H9 (cell line): ENCODE measurements around the gene USP37. TPM values are rescaled to one million over a fixed set of nuclear protein-coding genes. Genes with fewer than 3 reads are reported as not detected.

Source experiments
- DNase-seq: peaks from one replicate; pipeline ENCODE4 v3.0.0-alpha.2; 2017
- H2AFZ ChIP-seq: one replicate; pipeline ENCODE4 v1.6.1; 2013; ENCODE audit warnings: mild to moderate bottlenecking, low read length, control low read depth, moderate library complexity
- H2AK5ac ChIP-seq: 2 replicates; pipeline ENCODE4 v1.6.1; 2013; ENCODE audit warnings: low read length, control low read depth, mixed read lengths; ENCODE audit not compliant: insufficient read length
- H2BK120ac ChIP-seq: one replicate; pipeline ENCODE4 v1.6.1; 2013; ENCODE audit warnings: low read depth, mild to moderate bottlenecking, low read length, control low read depth, inconsistent platforms; ENCODE audit not compliant: poor library complexity, severe bottlenecking
- H2BK12ac ChIP-seq: 2 replicates; pipeline ENCODE4 v1.6.1; 2013; ENCODE audit warnings: low read length, control low read depth, mixed read lengths, low read depth; ENCODE audit not compliant: insufficient read length
- H2BK15ac ChIP-seq: 2 replicates; pipeline ENCODE4 v1.6.1; 2013; ENCODE audit warnings: low read depth, low read length, control low read depth
- H2BK20ac ChIP-seq: one replicate; pipeline ENCODE4 v1.6.1; 2013; ENCODE audit warnings: low read depth, mild to moderate bottlenecking, low read length, control low read depth, inconsistent platforms; ENCODE audit not compliant: poor library complexity, severe bottlenecking
- H2BK5ac ChIP-seq: 2 replicates; pipeline ENCODE4 v1.6.1; 2013; ENCODE audit warnings: low read length, control low read depth, mixed read lengths; ENCODE audit not compliant: insufficient read length
- H3K14ac ChIP-seq: 2 replicates; pipeline ENCODE4 v1.6.1; 2013; ENCODE audit warnings: low read length, control low read depth; ENCODE audit not compliant: insufficient read depth
- H3K18ac ChIP-seq: 2 replicates; pipeline ENCODE4 v1.6.1; 2013; ENCODE audit warnings: low read depth, mild to moderate bottlenecking, mixed read lengths, low read length, control low read depth; ENCODE audit not compliant: insufficient read length
- H3K23ac ChIP-seq: 2 replicates; pipeline ENCODE4 v1.6.1; 2013; ENCODE audit warnings: low read length, control low read depth, mixed read lengths, low read depth; ENCODE audit not compliant: insufficient read length
- H3K23me2 ChIP-seq: 2 replicates; pipeline ENCODE4 v1.6.1; 2013; ENCODE audit warnings: low read depth, mild to moderate bottlenecking, mixed read lengths, low read length, control low read depth; ENCODE audit not compliant: insufficient read length, poor library complexity, severe bottlenecking
- H3K27ac ChIP-seq: 2 replicates; pipeline ENCODE4 v1.5.1; 2013; ENCODE audit warnings: low read length, control low read depth, mixed read lengths, low read depth; ENCODE audit not compliant: insufficient read length
- H3K27me3 ChIP-seq: 2 replicates; pipeline ENCODE4 v1.6.1; 2013; ENCODE audit warnings: low read length, control low read depth, inconsistent platforms; ENCODE audit not compliant: insufficient read depth
- H3K4ac ChIP-seq: 2 replicates; pipeline ENCODE4 v1.6.1; 2013; ENCODE audit warnings: low read depth, mild to moderate bottlenecking, control low read depth, inconsistent platforms, low read length, moderate library complexity
- H3K4me1 ChIP-seq: 2 replicates; pipeline ENCODE4 v1.6.1; 2013; ENCODE audit warnings: low read length, control low read depth, inconsistent platforms; ENCODE audit not compliant: insufficient read depth
- H3K4me2 ChIP-seq: 2 replicates; pipeline ENCODE4 v1.6.1; 2013; ENCODE audit warnings: low read length, control low read depth, mixed read lengths; ENCODE audit not compliant: insufficient read length, insufficient read depth
- H3K56ac ChIP-seq: 2 replicates; pipeline ENCODE4 v1.6.1; 2013; ENCODE audit warnings: low read depth, mild to moderate bottlenecking, mixed read lengths, low read length, control low read depth; ENCODE audit not compliant: insufficient read length
- H3K79me1 ChIP-seq: 2 replicates; pipeline ENCODE4 v1.6.1; 2013; ENCODE audit warnings: low read depth, mild to moderate bottlenecking, moderate library complexity, low read length, control low read depth, inconsistent platforms; ENCODE audit not compliant: insufficient read depth, poor library complexity, severe bottlenecking
- H3K79me2 ChIP-seq: 2 replicates; pipeline ENCODE4 v1.6.1; 2013; ENCODE audit warnings: low read length, control low read depth, inconsistent platforms; ENCODE audit not compliant: insufficient read depth
- H3K9ac ChIP-seq: 2 replicates; pipeline ENCODE4 v1.6.1; 2013; ENCODE audit warnings: low read length, control low read depth, mixed read lengths; ENCODE audit not compliant: insufficient read length; ENCODE audit errors: extremely low read depth
- H3K9me3 ChIP-seq: one replicate; pipeline ENCODE4 v1.6.1; 2013; ENCODE audit warnings: low read depth, low read length, inconsistent platforms; ENCODE audit not compliant: control insufficient read depth
- H3T11ph ChIP-seq: one replicate; pipeline ENCODE4 v1.6.1; 2013; ENCODE audit warnings: mild to moderate bottlenecking, low read length, control low read depth, inconsistent platforms
- H4K20me1 ChIP-seq: one replicate; pipeline ENCODE4 v1.6.1; 2013; ENCODE audit not compliant: control insufficient read depth, insufficient read length, insufficient read depth
- H4K5ac ChIP-seq: 2 replicates; pipeline ENCODE4 v1.6.1; 2013; ENCODE audit warnings: low read depth, mild to moderate bottlenecking, mixed read lengths, low read length, control low read depth; ENCODE audit not compliant: insufficient read length
- H4K8ac ChIP-seq: replicated peaks from 2 replicates; pipeline ENCODE4 v1.6.1; 2013; ENCODE audit warnings: low read length, control low read depth, mixed read lengths, low read depth; ENCODE audit not compliant: insufficient read length
- H4K91ac ChIP-seq: 2 replicates; pipeline ENCODE4 v1.6.1; 2013; ENCODE audit warnings: low read depth, mild to moderate bottlenecking, moderate library complexity, mixed read lengths, low read length, control low read depth; ENCODE audit not compliant: insufficient read length
- H3K27ac Mint-ChIP-seq, 3 experiments: 2 replicates in 2 of 3; 3 replicates in 1 of 3; pipeline ENCODE4 v1.8.0; 2020 to 2021; ENCODE audit warnings: mixed read lengths in 3 of 3, mild to moderate bottlenecking in 1 of 3, moderate library complexity in 1 of 3
- H3K27me3 Mint-ChIP-seq: 2 replicates; pipeline ENCODE4 v1.8.0; 2021; ENCODE audit warnings: low read depth, mild to moderate bottlenecking, moderate library complexity, mixed read lengths
- H3K36me3 Mint-ChIP-seq, 3 experiments: 2 replicates in 2 of 3; 3 replicates in 1 of 3; pipeline ENCODE4 v1.8.0; 2020 to 2021; ENCODE audit warnings: low read depth in 3 of 3, mixed read lengths in 3 of 3; ENCODE audit not compliant: insufficient read depth in 1 of 3
- H3K4me1 Mint-ChIP-seq, 2 experiments: 2 replicates each; pipeline ENCODE4 v1.8.0; 2020; ENCODE audit warnings: mixed read lengths in 2 of 2
- H3K4me3 Mint-ChIP-seq, 2 experiments: 2 replicates in 1 of 2; 3 replicates in 1 of 2; pipeline ENCODE4 v1.8.0; 2020 to 2021; ENCODE audit warnings: mild to moderate bottlenecking in 2 of 2, mixed read lengths in 2 of 2, moderate library complexity in 1 of 2
- H3K9me3 Mint-ChIP-seq, 2 experiments: 2 replicates in 1 of 2; 3 replicates in 1 of 2; pipeline ENCODE4 v1.8.0; 2020; ENCODE audit warnings: mild to moderate bottlenecking in 2 of 2, mixed read lengths in 2 of 2, moderate library complexity in 1 of 2
- CTCF ChIP-seq: fragments of 200-600 bp; sonication (generic); conservative IDR thresholded peaks from 3 replicates; pipeline ENCODE4 v1.8.0; 2021; ENCODE audit warnings: antibody characterized with exemption, mild to moderate bottlenecking
- WGBS: extraction: QIAGEN DNeasy Blood & Tissue Kit; methylation state at CpG from one replicate; pipeline ENCODE4 v1.1.7; 2013; ENCODE audit warnings: missing lambda C conversion rate, low lambda C conversion rate, mixed read lengths; ENCODE audit not compliant: insufficient read length; ENCODE audit errors: extremely low coverage; 5-methylcytosine and 5-hydroxymethylcytosine counted together
- total RNA-seq: library from RNA; stranded (reverse); gene quantifications from 2 replicates; pipeline ENCODE4 v1.2.1, GENCODE V29; 2021

USP37 gene
- total RNA-seq, 1 experiment from 2014 or later, result 34.9 TPM

- Histone ChIP-seq H3K18ac (no peak overlapping the region), H3K56ac (no peak overlapping the region), H2BK12ac (no peak overlapping the region), H4K91ac (no peak overlapping the region), H4K5ac (no peak overlapping the region), H4K20me1 (no peaks in the 10 kb centered on the region), H3K9ac (no peak overlapping the region), H2BK5ac (no peak overlapping the region), H3K27ac (no peak overlapping the region), H3K4me1 (peaks cover 2% of the 10 kb centered on the region; the same call in 1 of the 2 replicates), H2AFZ (no peak overlapping the region), H3K14ac (no peak overlapping the region), H3K4me2 (no peak overlapping the region), H3K23ac (no peak overlapping the region), H2AK5ac (no peak overlapping the region), H3K4ac (no peak overlapping the region), H4K8ac (no peak overlapping the region), H2BK20ac (no peak overlapping the region), H3T11ph (no peak overlapping the region), H3K79me2 (peaks cover 35% of the 10 kb centered on the region; the same call in 1 of the 2 replicates), H2BK15ac (no peak overlapping the region), H3K23me2 (peaks cover 11% of the 10 kb centered on the region), H3K79me1 (peaks cover 4% of the 10 kb centered on the region), H2BK120ac (no peak overlapping the region), H3K27me3 (no peaks in the 10 kb centered on the region), H3K9me3 (no peaks in the 10 kb centered on the region)
- no peaks in the 10 kb centered on the region for H3K9me3 Mint-ChIP-seq
- peak overlapping the region; percentile 87 to 95 for H3K4me3 Mint-ChIP-seq
- TF ChIP-seq CTCF, result no peak
- no peak for DNase-seq
- H3K27me3 Mint-ChIP-seq, result no peaks in the 10 kb centered on the region
- no CpG with 5 or more reads among the region's 1 CpG for WGBS
- H3K4me1 Mint-ChIP-seq, result peaks cover 26 to 35% of the 10 kb centered on the region in 2 experiments
- peaks cover 15 to 46% (median 45%) of the 10 kb centered on the region in 3 experiments; a peak in 6 of 7 replicates for H3K36me3 Mint-ChIP-seq
- peak overlapping the region in 1 of 3 experiments; percentile 48; a peak in 1 of 7 replicates for H3K27ac Mint-ChIP-seq
These were observed 1.9 kb downstream of the USP37 start for GRCh38 chr2:218566296-218566695.
